ENCODE measurements around the gene FAM228B. TPM values are rescaled to one million over a fixed set of nuclear protein-coding genes. Genes with fewer than 3 reads are reported as not detected.

Gene FAM228B
- total and polyA plus RNA-seq, 9 of the 15 experiments (the other 6 are each of a cell fraction or from before 2014, with no cell fraction given) = 1.1 to 3.7 (median 2.6) TPM

GRCh38 chr2:24174851-24175277 is 51.6 kb downstream of the FAM228B start, which contains the start of gene FAM228A:
Gene FAM228A (plus strand): TSS chr2:24175053. CDS start chr2:24175481, 428 bp downstream.
- DNase-seq (ENCODE audit: extremely low read depth in 1 of 4, low spot score in 3 of 4) = no peak
- 71% methylated on average over 27 of the region's 46 CpGs for WGBS (ENCODE audit: insufficient coverage, low coverage, missing lambda C conversion rate)
- Histone ChIP-seq H3K4me1 (replicated peaks in 1 of 2; ENCODE audit: control insufficient read depth in 2 of 2, insufficient read depth in 2 of 2, low read length in 2 of 2) (peaks cover 0 to 7% of the 10 kb centered on the region in 2 experiments; a peak in 1 of 5 replicates), H3K9me3 (replicated peaks; ENCODE audit: control insufficient read depth, insufficient read depth, low read depth, low read length) (no peaks in the 10 kb centered on the region), H3K4me3 (no peak within 1 kb of the TSS), H4K20me1 (replicated peaks; ENCODE audit: control insufficient read depth, insufficient read depth, low read length) (no peaks in the 10 kb centered on the region), H3K4me2 (ENCODE audit: insufficient read depth, low read length) (no peak within 1 kb of the TSS), H2AFZ (ENCODE audit: low read depth, low read length) (0 out of 2 replicates have a peak within 1 kb of the TSS, but pooled peaks have one; percentile 2), H3K9ac (ENCODE audit: insufficient read depth in 1 of 2, low read depth in 2 of 2, low read length in 2 of 2) (0 out of 4 replicates have a peak within 1 kb of the TSS, but pooled peaks of 1 of the 2 experiments have one; percentile 13), H3K9me1 (ENCODE audit: control insufficient read depth, insufficient read depth, low read length) (no peaks in the 10 kb centered on the region), H3K79me2 (ENCODE audit: control insufficient read depth, insufficient read depth, low read length) (no peaks in the 10 kb centered on the region), H3K36me3 (ENCODE audit: control insufficient read depth, insufficient read depth, low read length) (no peaks in the 10 kb centered on the region), H3K27me3 (ENCODE audit: control insufficient read depth in 2 of 2, insufficient read depth in 2 of 2, low read length in 2 of 2) (peaks cover 4 to 8% of the 10 kb centered on the region in 2 experiments; a peak in 4 of 5 replicates), H3K27ac (ENCODE audit: extremely low read depth, low read depth, low read length) (no peak within 1 kb of the TSS)
- intact Hi-C loops (cut with micrococcal nuclease) = loop anchor here (5.0 kb wide), 1 partner anchor 207 kb away; no protein-coding TSS in a partner anchor
- ChIA-PET CTCF (ENCODE audit: low intra/inter-chr PET ratio) (no interaction called here), POLR2A (interaction anchor here (0.7 kb wide), 1 partner anchor 68 kb away, joined by 3 read pairs; no protein-coding TSS in a partner anchor)
- BruUV-seq (replicated peaks) = no TSS peak
- ATAC-seq = no peak
- in situ Hi-C loops (cut with MboI) = no loop called here
- FAIRE-seq = no peak
- TF ChIP-seq ZKSCAN1 (IDR thresholded peaks at IDR 0.05; ENCODE audit: low read depth, low read length) (no peak), HCFC1 (IDR thresholded peaks at IDR 0.05; ENCODE audit: low read depth, low read length) (no peak), PML (IDR thresholded peaks at IDR 0.05; ENCODE audit: low read length) (no peak), HMGN3 (IDR thresholded peaks at IDR 0.05; ENCODE audit: borderline replicate concordance, extremely low read depth, insufficient read length, low read depth, low read length) (no peak)
- TF ChIP-seq, protein P1, sequence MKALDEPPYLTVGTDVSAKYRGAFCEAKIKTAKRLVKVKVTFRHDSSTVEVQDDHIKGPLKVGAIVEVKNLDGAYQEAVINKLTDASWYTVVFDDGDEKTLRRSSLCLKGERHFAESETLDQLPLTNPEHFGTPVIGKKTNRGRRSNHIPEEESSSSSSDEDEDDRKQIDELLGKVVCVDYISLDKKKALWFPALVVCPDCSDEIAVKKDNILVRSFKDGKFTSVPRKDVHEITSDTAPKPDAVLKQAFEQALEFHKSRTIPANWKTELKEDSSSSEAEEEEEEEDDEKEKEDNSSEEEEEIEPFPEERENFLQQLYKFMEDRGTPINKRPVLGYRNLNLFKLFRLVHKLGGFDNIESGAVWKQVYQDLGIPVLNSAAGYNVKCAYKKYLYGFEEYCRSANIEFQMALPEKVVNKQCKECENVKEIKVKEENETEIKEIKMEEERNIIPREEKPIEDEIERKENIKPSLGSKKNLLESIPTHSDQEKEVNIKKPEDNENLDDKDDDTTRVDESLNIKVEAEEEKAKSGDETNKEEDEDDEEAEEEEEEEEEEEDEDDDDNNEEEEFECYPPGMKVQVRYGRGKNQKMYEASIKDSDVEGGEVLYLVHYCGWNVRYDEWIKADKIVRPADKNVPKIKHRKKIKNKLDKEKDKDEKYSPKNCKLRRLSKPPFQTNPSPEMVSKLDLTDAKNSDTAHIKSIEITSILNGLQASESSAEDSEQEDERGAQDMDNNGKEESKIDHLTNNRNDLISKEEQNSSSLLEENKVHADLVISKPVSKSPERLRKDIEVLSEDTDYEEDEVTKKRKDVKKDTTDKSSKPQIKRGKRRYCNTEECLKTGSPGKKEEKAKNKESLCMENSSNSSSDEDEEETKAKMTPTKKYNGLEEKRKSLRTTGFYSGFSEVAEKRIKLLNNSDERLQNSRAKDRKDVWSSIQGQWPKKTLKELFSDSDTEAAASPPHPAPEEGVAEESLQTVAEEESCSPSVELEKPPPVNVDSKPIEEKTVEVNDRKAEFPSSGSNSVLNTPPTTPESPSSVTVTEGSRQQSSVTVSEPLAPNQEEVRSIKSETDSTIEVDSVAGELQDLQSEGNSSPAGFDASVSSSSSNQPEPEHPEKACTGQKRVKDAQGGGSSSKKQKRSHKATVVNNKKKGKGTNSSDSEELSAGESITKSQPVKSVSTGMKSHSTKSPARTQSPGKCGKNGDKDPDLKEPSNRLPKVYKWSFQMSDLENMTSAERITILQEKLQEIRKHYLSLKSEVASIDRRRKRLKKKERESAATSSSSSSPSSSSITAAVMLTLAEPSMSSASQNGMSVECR (CRISPR knock-in tag; IDR thresholded peaks at IDR 0.05) = no peak
